Measurements from ENCODE around the gene CCN2. TPM values are rescaled to one million over a fixed set of nuclear protein-coding genes. Genes with fewer than 3 reads are reported as not detected.

The CCN2 gene
- total RNA-seq, 1 experiment from 2014 or later = 44.1 TPM

DNA sequence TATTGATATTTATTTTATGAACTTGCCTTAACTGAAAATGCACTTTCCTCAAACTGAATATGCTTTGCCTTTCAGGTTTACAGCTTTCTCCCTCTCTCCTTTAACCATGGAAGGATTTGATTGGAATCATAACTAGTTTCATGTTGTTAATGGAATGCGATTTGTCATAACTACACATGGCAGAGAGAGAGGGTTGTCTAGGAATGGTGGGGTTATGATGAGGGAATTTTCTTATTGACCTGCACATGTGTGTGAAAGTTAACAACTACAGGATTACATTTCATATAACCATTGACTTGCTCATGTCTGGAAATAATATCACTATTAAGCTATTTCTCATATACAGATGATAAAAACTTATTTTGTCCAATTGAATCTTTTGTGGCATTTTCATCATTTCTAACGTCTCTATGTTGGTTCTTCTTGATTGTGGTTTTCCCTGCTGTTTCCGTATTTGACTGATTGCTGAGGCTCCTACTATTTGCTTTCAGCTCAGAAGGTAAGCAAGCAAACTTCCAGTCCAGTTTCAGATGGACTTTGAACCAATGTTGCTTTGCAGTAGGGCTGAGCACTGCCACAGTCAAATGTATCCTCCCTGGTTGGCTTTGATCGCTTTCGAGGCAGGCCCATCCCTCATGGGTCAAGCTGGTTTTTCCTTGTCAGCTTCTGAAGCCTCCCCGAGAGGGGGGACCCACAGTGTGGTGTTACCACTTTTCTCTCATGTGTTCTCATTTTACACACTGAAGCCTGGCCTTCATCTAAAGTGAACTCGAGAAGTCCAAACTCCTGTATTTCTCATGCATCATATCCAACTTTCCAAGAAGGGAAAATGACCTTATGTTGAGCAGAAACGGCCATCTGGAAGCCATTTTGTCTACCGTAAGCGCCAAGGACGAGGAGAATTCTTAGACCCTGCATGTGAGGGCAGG, 7.6 kb upstream of the CCN2 start:
- Histone ChIP-seq H3K27me3 (ENCODE audit: insufficient read depth, low read length) (no peaks in the 10 kb centered on the region), H2BK15ac (ENCODE audit: low read depth, low read length) (no peak overlapping the region), H2BK120ac (ENCODE audit: low read depth, low read length, poor library complexity, severe bottlenecking) (no peak overlapping the region), H3K27ac (ENCODE audit: insufficient read length, low read depth, low read length) (no peak overlapping the region), H3K4me1 (ENCODE audit: insufficient read depth, low read length) (peaks cover 14% of the 10 kb centered on the region), H4K8ac (replicated peaks; ENCODE audit: insufficient read length, low read depth, low read length) (no peak overlapping the region), H3K23ac (ENCODE audit: insufficient read length, low read depth, low read length) (no peak overlapping the region), H3K9me3 (ENCODE audit: control insufficient read depth, low read depth, low read length) (no peaks in the 10 kb centered on the region), H3K79me2 (ENCODE audit: insufficient read depth, low read length) (no peaks in the 10 kb centered on the region), H3T11ph (ENCODE audit: low read length) (no peak overlapping the region), H2BK20ac (ENCODE audit: low read depth, low read length, poor library complexity, severe bottlenecking) (no peak overlapping the region), H4K5ac (ENCODE audit: insufficient read length, low read depth, low read length) (no peak overlapping the region), H3K79me1 (ENCODE audit: insufficient read depth, low read depth, low read length, poor library complexity, severe bottlenecking) (no peaks in the 10 kb centered on the region), H2BK5ac (ENCODE audit: insufficient read length, low read length) (no peak overlapping the region), H2BK12ac (ENCODE audit: insufficient read length, low read depth, low read length) (no peak overlapping the region), H3K9ac (ENCODE audit: extremely low read depth, insufficient read length, low read length) (no peak overlapping the region), H3K4ac (ENCODE audit: low read depth, low read length) (no peak overlapping the region), H3K23me2 (ENCODE audit: insufficient read length, low read depth, low read length, poor library complexity, severe bottlenecking) (no peaks in the 10 kb centered on the region), H4K20me1 (ENCODE audit: control insufficient read depth, insufficient read depth, insufficient read length) (no peaks in the 10 kb centered on the region), H4K91ac (ENCODE audit: insufficient read length, low read depth, low read length) (no peak overlapping the region), H2AK5ac (ENCODE audit: insufficient read length, low read length) (no peak overlapping the region), H3K4me2 (ENCODE audit: insufficient read depth, insufficient read length, low read length) (no peak overlapping the region), H2AFZ (ENCODE audit: low read length) (no peak overlapping the region), H3K18ac (ENCODE audit: insufficient read length, low read depth, low read length) (no peak overlapping the region), H3K14ac (ENCODE audit: insufficient read depth, low read length) (no peak overlapping the region), H3K56ac (ENCODE audit: insufficient read length, low read depth, low read length) (no peak overlapping the region)
- H3K27me3 Mint-ChIP-seq (ENCODE audit: low read depth) = no peaks in the 10 kb centered on the region
- peaks cover 0 to 6% (median 0%) of the 10 kb centered on the region in 3 experiments; a peak in 3 of 7 replicates for H3K36me3 Mint-ChIP-seq (ENCODE audit: insufficient read depth in 1 of 3, low read depth in 3 of 3)
- no peaks in the 10 kb centered on the region for H3K9me3 Mint-ChIP-seq
- H3K27ac Mint-ChIP-seq = no peak overlapping the region
- WGBS (ENCODE audit: extremely low coverage, insufficient read length, low lambda C conversion rate) = no CpG with 5 or more reads among the region's 11 CpGs
- H3K4me1 Mint-ChIP-seq = peaks cover 23% of the 10 kb centered on the region in 2 experiments
- no peak for DNase-seq
- TF ChIP-seq, protein P1, sequence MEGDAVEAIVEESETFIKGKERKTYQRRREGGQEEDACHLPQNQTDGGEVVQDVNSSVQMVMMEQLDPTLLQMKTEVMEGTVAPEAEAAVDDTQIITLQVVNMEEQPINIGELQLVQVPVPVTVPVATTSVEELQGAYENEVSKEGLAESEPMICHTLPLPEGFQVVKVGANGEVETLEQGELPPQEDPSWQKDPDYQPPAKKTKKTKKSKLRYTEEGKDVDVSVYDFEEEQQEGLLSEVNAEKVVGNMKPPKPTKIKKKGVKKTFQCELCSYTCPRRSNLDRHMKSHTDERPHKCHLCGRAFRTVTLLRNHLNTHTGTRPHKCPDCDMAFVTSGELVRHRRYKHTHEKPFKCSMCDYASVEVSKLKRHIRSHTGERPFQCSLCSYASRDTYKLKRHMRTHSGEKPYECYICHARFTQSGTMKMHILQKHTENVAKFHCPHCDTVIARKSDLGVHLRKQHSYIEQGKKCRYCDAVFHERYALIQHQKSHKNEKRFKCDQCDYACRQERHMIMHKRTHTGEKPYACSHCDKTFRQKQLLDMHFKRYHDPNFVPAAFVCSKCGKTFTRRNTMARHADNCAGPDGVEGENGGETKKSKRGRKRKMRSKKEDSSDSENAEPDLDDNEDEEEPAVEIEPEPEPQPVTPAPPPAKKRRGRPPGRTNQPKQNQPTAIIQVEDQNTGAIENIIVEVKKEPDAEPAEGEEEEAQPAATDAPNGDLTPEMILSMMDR (conservative IDR thresholded peaks at IDR 0.05) = no peak
- H3K4me3 Mint-ChIP-seq = no peak overlapping the region

Data from H9 (cell line).